SK-N-SH treated with all-trans-retinoic acid at 6 μM for 48 hours (cell line): ENCODE results near the gene SCMH1.
A peak's percentile ranks its signal among the peaks of the same experiment; 100 is the strongest.
"Not testable (repeated sequence)": the region's sequence is repeated elsewhere in the genome, so short reads cannot be mapped to it uniquely, and the experiment has no call there.

ENCODE experiments used
- ATAC-seq: fragments of 200-7000 bp; cut with Tn5 transposase; 3 replicates; pipeline ENCODE4 v1.9.1; 2020; ENCODE audit warnings: mild to moderate bottlenecking, moderate library complexity
- ARNTL ChIP-seq: fragments of 450-650 bp; formaldehyde crosslinking; IDR thresholded peaks from 2 replicates; pipeline ENCODE4 v1.5.0; 2020; ENCODE audit warnings: low read depth, mild to moderate bottlenecking, moderate library complexity, borderline replicate concordance
- BACH2 ChIP-seq: fragments of 250-450 bp; sonication (Bioruptor Pico); IDR thresholded peaks from 2 replicates; pipeline ENCODE4 v1.9.0; 2021; ENCODE audit warnings: mild to moderate bottlenecking, borderline replicate concordance
- CSDC2 ChIP-seq: fragments of 250-450 bp; sonication (Bioruptor Pico); IDR thresholded peaks from 2 replicates; pipeline ENCODE4 v1.5.0; 2020; ENCODE audit warnings: mild to moderate bottlenecking, moderate library complexity
- CSRNP3 ChIP-seq: fragments of 250-450 bp; sonication (Bioruptor Pico); IDR thresholded peaks from 2 replicates; pipeline ENCODE4 v1.5.1; 2021; ENCODE audit warnings: mild to moderate bottlenecking, moderate library complexity
- ISL1 ChIP-seq: fragments of 250-450 bp; sonication (Bioruptor Pico); IDR thresholded peaks from 2 replicates; pipeline ENCODE4 v2.1.2; 2022; ENCODE audit warnings: mild to moderate bottlenecking, moderate library complexity
- OSR1 ChIP-seq: fragments of 250-450 bp; sonication (Bioruptor Pico); IDR thresholded peaks from 2 replicates; pipeline ENCODE4 v1.8.0; 2022; ENCODE audit warnings: moderate library complexity, mild to moderate bottlenecking, inconsistent platforms
- POU6F1 ChIP-seq: fragments of 250-450 bp; sonication (Bioruptor Pico); IDR thresholded peaks from 2 replicates; pipeline ENCODE4 v1.8.0; 2021; ENCODE audit warnings: low read depth, mild to moderate bottlenecking, moderate library complexity, borderline replicate concordance
- SNAI2 ChIP-seq: fragments of 250-450 bp; sonication (Bioruptor Pico); IDR thresholded peaks from 2 replicates; pipeline ENCODE4 v1.5.0; 2020; ENCODE audit warnings: mild to moderate bottlenecking, moderate library complexity
- TOX ChIP-seq: fragments of 250-450 bp; sonication (Bioruptor Pico); IDR thresholded peaks from 2 replicates; pipeline ENCODE4 v1.8.0; 2021; ENCODE audit warnings: mild to moderate bottlenecking, moderate library complexity, borderline replicate concordance
- ZC3H10 ChIP-seq: fragments of 250-450 bp; sonication (Bioruptor Pico); IDR thresholded peaks from 2 replicates; pipeline ENCODE4 v1.5.1; 2021; ENCODE audit warnings: mild to moderate bottlenecking, moderate library complexity
- ZFP3 ChIP-seq: fragments of 250-450 bp; sonication (Bioruptor Pico); IDR thresholded peaks from 2 replicates; pipeline ENCODE4 v1.5.0; 2020; ENCODE audit warnings: mild to moderate bottlenecking, moderate library complexity
- ZFP30 ChIP-seq: fragments of 450-650 bp; formaldehyde crosslinking; IDR thresholded peaks from 2 replicates; pipeline ENCODE4 v1.5.0; 2022; ENCODE audit warnings: mild to moderate bottlenecking, moderate library complexity
- ZNF565 ChIP-seq: fragments of 450-650 bp; formaldehyde crosslinking; conservative IDR thresholded peaks from 2 replicates; pipeline ENCODE4 v1.5.0; 2020; ENCODE audit warnings: low read depth, mild to moderate bottlenecking, moderate library complexity
- ZNF70 ChIP-seq: fragments of 450-650 bp; formaldehyde crosslinking; IDR thresholded peaks from 2 replicates; pipeline ENCODE4 v1.5.0; 2020; ENCODE audit warnings: mild to moderate bottlenecking, moderate library complexity
- ZNF8 ChIP-seq: fragments of 450-650 bp; formaldehyde crosslinking; IDR thresholded peaks from 2 replicates; pipeline ENCODE4 v1.5.0; 2020; ENCODE audit warnings: mild to moderate bottlenecking, moderate library complexity
- TF ChIP-seq, protein P1 (sequence below): fragments of 250-450 bp; sonication (Bioruptor Pico); IDR thresholded peaks from 2 replicates; pipeline ENCODE4 v1.5.0; 2020; ENCODE audit warnings: mild to moderate bottlenecking, moderate library complexity
- TF ChIP-seq, protein P2 (sequence below): fragments of 250-450 bp; sonication (Bioruptor Pico); IDR thresholded peaks from 2 replicates; pipeline ENCODE4 v1.8.0; 2020; ENCODE audit warnings: mild to moderate bottlenecking, moderate library complexity, borderline replicate concordance
- TF ChIP-seq, protein P3 (sequence below): fragments of 250-450 bp; sonication (Bioruptor Pico); IDR thresholded peaks from 2 replicates; pipeline ENCODE4 v1.5.1; 2020; ENCODE audit warnings: low read depth, mild to moderate bottlenecking, moderate library complexity

The SCMH1 gene

DNA sequence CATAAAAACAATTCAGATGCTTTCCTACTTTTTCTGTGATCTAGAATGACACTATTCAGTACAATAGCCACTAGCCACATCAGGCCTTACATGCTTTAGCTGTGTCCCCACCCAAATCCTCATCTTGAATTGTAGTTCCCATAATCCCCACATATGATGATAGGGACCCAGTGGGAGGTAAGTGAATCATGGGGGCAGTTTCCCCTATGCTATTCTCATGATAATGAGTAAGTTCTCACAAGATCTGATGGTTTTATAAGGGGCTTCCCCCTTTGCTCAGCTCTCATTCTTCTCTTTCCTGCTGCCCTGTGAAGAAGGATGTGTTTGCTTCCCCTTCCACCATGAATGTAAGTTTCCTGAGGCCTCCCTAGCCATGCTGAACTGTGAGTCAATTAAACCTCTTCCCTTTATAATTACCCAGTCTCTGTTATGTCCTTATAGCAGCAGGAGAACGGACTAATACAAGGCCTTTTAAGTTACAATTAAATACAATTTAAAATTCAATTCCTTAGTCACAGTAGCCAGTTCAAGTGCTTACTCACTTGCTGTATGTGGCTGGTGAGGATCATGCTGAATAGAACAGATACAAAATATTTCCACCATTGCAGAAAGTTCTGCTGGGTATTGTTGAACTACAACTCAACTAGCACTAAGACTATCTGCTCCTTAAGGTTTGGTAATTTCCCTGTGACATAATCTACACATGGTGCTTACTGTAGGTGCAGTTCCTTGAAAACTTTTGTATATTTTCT is 106.7 kb downstream of the SCMH1 start:
- ATAC-seq: no peak
- TF ChIP-seq ZFP30 (CRISPR knock-in tag) (no peak), OSR1 (CRISPR knock-in tag) (no peak), CSRNP3 (CRISPR knock-in tag) (no peak)
- TF ChIP-seq, protein P1, sequence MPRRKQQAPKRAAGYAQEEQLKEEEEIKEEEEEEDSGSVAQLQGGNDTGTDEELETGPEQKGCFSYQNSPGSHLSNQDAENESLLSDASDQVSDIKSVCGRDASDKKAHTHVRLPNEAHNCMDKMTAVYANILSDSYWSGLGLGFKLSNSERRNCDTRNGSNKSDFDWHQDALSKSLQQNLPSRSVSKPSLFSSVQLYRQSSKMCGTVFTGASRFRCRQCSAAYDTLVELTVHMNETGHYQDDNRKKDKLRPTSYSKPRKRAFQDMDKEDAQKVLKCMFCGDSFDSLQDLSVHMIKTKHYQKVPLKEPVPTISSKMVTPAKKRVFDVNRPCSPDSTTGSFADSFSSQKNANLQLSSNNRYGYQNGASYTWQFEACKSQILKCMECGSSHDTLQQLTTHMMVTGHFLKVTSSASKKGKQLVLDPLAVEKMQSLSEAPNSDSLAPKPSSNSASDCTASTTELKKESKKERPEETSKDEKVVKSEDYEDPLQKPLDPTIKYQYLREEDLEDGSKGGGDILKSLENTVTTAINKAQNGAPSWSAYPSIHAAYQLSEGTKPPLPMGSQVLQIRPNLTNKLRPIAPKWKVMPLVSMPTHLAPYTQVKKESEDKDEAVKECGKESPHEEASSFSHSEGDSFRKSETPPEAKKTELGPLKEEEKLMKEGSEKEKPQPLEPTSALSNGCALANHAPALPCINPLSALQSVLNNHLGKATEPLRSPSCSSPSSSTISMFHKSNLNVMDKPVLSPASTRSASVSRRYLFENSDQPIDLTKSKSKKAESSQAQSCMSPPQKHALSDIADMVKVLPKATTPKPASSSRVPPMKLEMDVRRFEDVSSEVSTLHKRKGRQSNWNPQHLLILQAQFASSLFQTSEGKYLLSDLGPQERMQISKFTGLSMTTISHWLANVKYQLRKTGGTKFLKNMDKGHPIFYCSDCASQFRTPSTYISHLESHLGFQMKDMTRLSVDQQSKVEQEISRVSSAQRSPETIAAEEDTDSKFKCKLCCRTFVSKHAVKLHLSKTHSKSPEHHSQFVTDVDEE (CRISPR knock-in tag): no peak

GRCh38 chr1:41134325-41134724 is 107.8 kb downstream of the SCMH1 start:
- not testable (repeated sequence) for ATAC-seq

- peak; percentile 91 for ATAC-seq
- TF ChIP-seq ZFP3: no peak
Measured at GRCh38 chr1:41122851-41123518, 119.1 kb downstream of the SCMH1 start.

DNA sequence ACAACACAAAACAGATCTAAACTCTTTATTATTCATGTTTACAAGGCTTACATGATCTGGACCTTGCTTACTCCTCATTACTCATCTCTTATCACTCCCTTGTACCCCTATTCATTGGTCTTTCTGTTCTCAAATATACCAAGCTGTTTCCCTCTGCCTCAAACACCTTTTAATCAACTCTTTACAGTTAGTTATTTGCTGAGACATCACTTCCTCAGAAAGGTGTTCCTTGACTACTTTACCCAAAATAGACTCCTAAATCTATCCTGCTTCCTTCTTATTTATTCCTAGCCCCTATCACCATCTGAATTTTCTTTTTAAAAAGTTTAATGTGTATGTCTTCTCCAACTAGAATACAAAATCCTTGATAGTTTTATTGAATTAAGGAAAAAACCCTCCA is 120.0 kb downstream of the SCMH1 start:
- TF ChIP-seq TOX (CRISPR knock-in tag): no peak
- TF ChIP-seq ISL1 (CRISPR knock-in tag): no peak
- no peak for TF ChIP-seq ZNF8
- no peak for TF ChIP-seq BACH2 (CRISPR knock-in tag)
- TF ChIP-seq ZC3H10 (CRISPR knock-in tag): no peak
- no peak for TF ChIP-seq CSRNP3 (CRISPR knock-in tag)
- no peak for TF ChIP-seq ZFP3
- TF ChIP-seq SNAI2 (CRISPR knock-in tag): no peak
- no peak for TF ChIP-seq ZNF70 (CRISPR knock-in tag)
- no peak for TF ChIP-seq CSDC2 (CRISPR knock-in tag)
- no peak for TF ChIP-seq ZFP30 (CRISPR knock-in tag)
- TF ChIP-seq ARNTL (CRISPR knock-in tag): no peak
- TF ChIP-seq, protein P2, sequence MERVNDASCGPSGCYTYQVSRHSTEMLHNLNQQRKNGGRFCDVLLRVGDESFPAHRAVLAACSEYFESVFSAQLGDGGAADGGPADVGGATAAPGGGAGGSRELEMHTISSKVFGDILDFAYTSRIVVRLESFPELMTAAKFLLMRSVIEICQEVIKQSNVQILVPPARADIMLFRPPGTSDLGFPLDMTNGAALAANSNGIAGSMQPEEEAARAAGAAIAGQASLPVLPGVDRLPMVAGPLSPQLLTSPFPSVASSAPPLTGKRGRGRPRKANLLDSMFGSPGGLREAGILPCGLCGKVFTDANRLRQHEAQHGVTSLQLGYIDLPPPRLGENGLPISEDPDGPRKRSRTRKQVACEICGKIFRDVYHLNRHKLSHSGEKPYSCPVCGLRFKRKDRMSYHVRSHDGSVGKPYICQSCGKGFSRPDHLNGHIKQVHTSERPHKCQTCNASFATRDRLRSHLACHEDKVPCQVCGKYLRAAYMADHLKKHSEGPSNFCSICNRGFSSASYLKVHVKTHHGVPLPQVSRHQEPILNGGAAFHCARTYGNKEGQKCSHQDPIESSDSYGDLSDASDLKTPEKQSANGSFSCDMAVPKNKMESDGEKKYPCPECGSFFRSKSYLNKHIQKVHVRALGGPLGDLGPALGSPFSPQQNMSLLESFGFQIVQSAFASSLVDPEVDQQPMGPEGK: no peak
- TF ChIP-seq, protein P3, sequence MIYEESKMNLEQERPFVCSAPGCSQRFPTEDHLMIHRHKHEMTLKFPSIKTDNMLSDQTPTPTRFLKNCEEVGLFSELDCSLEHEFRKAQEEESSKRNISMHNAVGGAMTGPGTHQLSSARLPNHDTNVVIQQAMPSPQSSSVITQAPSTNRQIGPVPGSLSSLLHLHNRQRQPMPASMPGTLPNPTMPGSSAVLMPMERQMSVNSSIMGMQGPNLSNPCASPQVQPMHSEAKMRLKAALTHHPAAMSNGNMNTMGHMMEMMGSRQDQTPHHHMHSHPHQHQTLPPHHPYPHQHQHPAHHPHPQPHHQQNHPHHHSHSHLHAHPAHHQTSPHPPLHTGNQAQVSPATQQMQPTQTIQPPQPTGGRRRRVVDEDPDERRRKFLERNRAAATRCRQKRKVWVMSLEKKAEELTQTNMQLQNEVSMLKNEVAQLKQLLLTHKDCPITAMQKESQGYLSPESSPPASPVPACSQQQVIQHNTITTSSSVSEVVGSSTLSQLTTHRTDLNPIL (CRISPR knock-in tag): no peak
- TF ChIP-seq OSR1 (CRISPR knock-in tag): no peak
- no peak for TF ChIP-seq ZNF565 (CRISPR knock-in tag)
- no peak for TF ChIP-seq POU6F1 (CRISPR knock-in tag)
- no peak for ATAC-seq
